Lower leg skin (tissue), 3 donors: ENCODE measurements around the gene ZC3H18.

Experiments used
- CTCF ChIP-seq, 3 donors: fragments of 450-650 bp; IDR thresholded peaks; one replicate each; pipeline ENCODE4 v1.5.1; 2016; ENCODE audit warnings: antibody characterized with exemption in 3 of 3, mild to moderate bottlenecking in 3 of 3, moderate library complexity in 2 of 3
- POLR2A ChIP-seq, 2 donors: fragments of 450-650 bp; IDR thresholded peaks; one replicate each; pipeline ENCODE4 v1.6.1; 2016 to 2017; ENCODE audit warnings: antibody characterized with exemption in 2 of 2, mild to moderate bottlenecking in 1 of 2, moderate library complexity in 1 of 2

DNA sequence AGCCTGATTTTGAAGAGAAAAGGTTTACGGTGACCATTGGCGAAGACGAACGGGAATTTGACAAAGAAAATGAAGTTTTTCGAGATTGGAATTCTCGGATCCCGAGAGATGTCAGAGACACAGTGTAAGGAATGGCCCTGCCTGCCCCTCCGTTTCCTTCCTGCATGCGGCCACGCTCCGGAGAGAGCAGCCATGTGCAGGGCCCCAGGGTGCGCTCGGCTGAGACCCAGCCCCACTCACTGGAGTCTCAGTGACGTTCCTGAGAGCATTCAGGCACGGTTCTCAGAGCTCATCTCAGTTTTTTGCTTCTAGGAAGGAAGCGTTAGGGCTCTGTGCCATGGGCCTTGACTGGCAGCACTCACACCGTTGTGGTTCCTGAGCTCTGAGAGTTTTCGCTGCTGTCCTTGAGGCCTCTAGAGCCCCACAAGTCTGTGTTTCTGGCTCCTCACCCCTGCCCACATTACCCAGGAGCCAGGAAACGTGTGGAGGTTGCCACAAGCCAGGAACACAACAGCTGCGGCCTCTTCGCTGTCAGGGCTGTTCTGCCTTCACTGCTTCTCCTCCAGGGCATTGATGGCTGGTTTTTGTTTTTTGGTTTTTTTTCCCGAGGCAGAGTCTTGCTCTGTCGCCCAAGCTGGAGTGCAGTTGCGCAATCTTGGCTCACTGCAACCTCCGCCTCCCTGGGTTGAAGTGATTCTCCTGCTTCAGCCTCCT is 29.8 kb downstream of the ZC3H18 start:
- TF ChIP-seq CTCF (IDR thresholded peaks at IDR 0.05) (no peak), POLR2A (IDR thresholded peaks at IDR 0.05) (no peak)
